Hematopoietic multipotent progenitor cell treated with erythropoietin and hydrocortisone succinate and interleukin-3 and kit ligand, for 4 days (in vitro differentiated cells): ENCODE results near the gene PDS5B.
"Not testable (repeated sequence)": the region's sequence is repeated elsewhere in the genome, so short reads cannot be mapped to it uniquely, and the experiment has no call there.

ENCODE experiments used
- DNase-seq: peaks from one replicate; pipeline ENCODE4 v3.0.0-alpha.2; 2015

The PDS5B gene

GRCh38 chr13:32811297-32811800 lies 225.1 kb downstream of the PDS5B start:
- peak; percentile 75 for DNase-seq

GRCh38 chr13:32821149-32821688 lies 235.0 kb downstream of the PDS5B start:
- DNase-seq: no peak

- no peak for DNase-seq
Observed at GRCh38 chr13:32822771-32823170, 236.5 kb downstream of the PDS5B start.

- no peak for DNase-seq
Observed at GRCh38 chr13:32823597-32823996, 237.3 kb downstream of the PDS5B start.

GRCh38 chr13:32824061-32824460 lies 237.8 kb downstream of the PDS5B start:
- DNase-seq: no peak

GRCh38 chr13:32824675-32825074 lies 238.4 kb downstream of the PDS5B start:
- no peak for DNase-seq

GRCh38 chr13:32825481-32825880 lies 239.2 kb downstream of the PDS5B start:
- no peak for DNase-seq

GRCh38 chr13:32826372-32826771 lies 240.1 kb downstream of the PDS5B start:
- not testable (repeated sequence) for DNase-seq
